ENCODE measurements around the gene ENTPD8.
"Not testable (repeated sequence)": the region's sequence is repeated elsewhere in the genome, so short reads cannot be mapped to it uniquely, and the experiment has no call there.

The ENTPD8 gene

DNA sequence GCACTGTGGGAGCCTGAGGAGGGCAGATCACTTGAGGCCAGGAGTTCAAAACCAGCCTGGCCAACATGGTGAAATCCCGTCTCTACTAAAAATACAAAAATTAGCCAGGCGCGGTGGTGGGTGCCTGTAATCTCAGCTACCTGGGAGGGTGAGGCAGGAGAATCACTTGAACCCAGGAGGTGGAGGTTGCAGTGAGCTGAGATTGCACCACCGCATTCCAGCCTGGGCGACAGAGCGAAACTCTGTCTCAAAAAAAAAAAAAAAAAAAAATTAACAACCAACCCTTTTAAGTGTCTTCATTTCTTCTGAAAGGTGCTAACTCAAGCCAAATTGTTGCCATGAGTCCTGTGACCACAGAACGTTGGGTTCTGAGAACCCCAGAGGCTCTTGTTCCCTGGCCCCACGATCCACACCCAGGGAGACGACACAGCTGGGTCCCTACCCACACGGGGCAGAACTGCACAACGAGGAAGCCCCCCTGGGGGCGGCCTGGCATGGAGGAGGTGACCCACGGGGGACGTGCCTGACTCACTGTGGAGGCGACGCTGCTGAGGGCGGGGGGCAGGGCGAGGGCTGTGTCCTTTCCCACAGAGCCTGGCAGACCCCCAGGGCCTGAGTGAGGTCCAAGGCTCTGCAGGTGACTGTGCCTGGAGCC, 30.8 kb downstream of the ENTPD8 start:
- DNase-seq = not testable (repeated sequence)

DNA sequence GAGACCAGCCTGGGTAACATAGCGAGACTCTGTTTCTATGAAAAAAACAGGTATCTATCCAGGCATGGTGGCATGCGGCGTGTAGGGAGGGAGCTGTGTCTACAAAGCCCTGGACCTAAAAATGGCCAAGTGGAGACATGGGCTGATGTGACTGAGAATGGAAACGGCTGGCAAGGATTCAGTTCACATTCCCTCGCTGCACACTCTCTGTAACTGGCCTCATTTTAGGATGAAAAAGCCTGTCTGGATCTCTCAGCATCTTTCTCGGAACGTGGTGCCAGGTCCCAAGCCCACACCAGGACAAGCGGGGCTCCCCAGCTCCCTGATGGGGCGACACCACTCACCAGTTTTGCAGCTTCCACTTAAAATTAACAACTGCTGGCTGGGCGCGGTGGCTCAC, 31.6 kb downstream of the ENTPD8 start:
- no peak for DNase-seq

DNA sequence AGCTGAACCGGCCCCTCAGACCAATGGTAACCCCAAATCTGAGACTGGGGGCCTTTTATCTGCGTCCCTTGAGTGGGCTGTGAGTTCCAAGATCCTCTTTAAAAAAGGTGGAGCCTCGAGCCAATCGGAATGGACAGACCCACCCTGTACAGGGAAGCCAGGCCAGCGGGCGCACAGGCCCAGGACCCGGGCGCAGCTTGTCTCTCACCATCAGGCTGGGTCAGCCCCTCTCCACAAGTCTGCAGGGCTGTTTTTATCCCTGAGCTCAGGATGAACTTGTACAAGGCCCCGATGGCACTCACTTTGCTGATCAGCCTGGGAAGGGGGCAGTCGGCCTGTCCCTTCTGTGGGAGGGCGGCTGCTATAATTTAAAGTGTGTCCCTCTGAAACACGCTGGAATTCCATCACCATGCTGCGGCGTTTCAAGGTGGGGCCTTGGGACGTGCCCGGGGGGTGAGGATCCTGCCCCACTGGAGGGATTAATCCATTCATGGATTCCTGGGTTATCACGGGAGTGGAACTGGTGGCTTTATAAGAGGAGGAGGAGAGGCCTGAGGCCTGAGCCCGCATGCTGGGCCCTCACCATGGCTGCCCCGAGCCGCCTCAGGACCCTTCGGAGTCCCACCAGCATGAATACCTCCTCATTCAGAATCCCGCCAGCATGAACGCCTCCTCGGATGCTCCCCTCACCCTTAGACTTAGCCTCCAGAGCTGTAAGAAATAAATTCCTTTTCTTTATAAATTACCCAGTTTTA, 32.3 kb downstream of the ENTPD8 start:
- DNase-seq = no peak

DNA sequence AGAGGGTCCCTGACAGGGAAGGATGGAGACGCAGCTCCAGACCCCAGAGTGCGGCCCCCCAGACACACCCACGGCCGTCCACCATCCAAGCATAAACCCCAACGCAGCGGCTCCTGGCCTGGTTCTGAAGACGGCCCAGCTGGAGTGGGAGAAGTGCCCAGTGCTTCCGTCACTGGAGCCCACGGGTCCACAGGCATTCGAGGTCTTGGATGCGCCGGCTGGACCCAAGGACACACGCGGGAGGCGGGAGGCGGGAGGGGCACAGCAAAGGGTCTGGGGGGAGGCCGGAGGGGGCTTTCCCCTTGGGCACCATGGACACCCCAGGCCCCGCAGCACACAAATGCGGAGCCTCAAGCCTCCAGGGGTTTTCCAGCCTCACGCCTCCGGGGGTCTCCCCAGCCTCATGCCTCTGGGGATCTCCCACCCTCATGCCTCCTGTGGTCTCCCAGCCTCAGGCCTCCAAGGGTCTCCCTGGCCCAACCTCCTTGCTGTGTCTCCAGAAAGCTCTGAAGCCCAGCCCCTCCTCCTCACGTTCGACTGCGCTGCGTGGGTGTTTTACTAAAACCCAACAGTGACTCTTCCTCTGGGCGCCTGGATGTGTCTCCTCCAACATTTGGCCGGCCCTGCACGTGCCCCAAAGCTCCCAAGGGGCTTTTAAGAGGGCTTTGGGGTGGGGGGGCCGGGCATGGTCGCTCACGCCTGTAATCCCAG, 33.4 kb downstream of the ENTPD8 start:
- DNase-seq = no peak

DNA sequence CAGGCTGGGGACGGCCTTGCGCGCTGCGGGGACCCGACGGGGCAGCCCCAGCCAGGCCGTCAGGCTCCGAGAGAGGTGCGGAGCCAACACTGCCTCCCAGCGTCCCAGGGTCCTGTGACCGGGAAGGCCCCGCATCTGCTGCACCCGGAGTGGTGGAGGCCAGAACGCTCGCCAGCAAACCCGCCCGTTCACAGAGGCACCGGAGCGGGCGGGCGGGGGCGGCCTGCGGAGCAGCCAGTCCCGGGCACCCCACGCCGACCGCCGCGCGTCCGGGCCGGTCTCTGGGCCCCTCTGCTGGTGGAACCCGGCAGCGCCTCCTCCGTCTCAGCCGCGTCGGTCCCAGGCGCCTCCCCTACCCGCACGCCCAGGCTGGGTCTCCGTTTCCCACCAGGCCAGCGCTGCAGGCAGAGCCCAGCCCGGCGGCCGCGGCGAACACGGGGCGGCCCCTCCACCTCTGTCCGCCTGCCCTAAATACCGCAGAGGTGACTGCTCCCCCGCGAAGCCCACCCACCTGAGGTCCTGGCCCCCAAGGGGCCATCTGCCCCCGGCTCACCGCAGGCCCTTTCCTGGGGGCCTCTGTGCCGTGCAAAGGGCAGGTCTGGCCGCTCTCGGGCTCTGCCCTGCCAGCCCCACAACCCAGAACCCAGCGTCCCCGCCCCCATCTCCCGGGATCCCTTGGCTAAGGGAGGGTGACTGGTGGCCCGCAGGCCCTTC, 34.1 kb downstream of the ENTPD8 start:
- DNase-seq = peak; percentile 75

DNA sequence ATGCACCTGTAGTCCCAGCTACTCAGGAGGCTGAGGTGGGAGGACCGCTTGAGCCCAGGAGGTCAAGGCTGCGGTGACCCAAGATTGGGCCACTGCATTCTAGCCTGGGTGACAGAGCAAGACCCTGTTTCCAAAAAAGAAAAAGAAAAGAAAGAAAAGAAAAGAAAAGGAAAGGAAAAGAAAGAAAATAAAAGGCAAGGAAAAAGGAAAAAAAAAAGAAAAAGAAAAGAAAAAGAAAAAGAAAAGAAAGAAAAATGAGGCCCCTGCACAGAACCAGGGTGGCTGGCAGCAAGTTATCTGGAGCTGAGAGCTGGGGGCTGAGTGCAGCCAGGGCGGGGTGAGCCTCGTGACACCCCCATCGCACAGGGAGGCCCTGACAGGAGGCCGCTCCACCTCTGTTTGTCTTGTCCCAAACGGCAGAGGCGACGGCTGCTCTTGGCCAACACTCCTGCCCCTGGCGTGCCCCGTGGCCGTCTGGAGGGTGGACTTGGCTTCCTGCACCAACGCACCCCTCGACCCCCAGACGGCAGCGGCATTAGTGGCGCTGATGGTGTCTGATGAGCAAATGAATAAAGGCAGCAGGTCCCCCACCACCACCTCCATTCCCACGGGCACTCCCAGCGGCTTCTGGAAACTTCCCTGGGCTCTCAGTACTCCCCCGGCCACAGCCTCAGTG, 34.9 kb downstream of the ENTPD8 start:
- DNase-seq = no peak

DNA sequence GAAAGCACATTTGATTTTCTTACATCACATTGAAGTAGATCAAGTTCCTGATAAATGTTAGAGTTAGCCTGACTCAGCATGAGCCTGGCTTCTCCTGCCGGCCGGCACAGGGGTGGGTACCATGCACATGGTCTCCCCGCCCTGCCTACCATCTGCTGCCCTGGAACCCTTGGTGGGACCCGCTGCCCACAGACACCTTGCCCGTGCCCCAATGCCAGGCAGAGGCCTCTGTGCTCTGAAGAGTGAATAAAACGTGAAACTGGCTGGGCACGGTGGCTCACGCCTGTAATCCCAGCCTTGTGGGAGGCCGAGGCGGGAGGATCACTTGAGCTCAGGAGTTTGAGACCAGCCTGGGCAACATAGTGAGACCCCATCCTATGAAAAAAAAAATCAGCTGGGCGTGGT, 35.5 kb downstream of the ENTPD8 start:
- DNase-seq = no peak

DNA sequence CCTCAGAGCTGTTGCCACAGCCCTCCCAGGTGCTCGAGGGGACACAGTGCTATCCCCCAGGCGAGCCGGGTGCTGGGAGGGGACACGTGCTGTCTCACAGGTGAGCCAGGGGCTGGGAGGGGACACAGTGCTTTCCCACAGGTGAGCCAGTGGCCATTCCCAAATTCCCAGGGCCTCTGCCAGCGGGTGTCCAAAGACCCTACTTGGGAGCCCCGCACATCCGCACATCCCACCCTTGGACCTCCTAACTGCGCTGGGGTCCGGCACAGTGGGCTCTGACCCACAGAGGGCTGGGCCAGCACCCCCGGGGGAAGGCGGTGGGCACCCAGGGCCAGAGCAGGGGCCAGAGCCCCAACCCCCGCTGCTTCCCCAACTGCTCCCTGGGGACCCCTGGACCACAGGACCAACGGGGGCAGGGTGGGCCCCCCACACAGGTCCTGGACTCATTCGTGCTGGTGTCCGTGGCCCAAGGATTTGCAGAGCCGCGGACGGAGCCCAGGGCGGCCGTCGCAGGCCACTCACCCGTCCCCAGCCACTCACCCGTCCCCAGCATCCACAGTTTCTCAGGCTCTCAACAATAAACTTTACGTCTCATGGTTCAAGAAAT, 36.1 kb downstream of the ENTPD8 start:
- no peak for DNase-seq

DNA sequence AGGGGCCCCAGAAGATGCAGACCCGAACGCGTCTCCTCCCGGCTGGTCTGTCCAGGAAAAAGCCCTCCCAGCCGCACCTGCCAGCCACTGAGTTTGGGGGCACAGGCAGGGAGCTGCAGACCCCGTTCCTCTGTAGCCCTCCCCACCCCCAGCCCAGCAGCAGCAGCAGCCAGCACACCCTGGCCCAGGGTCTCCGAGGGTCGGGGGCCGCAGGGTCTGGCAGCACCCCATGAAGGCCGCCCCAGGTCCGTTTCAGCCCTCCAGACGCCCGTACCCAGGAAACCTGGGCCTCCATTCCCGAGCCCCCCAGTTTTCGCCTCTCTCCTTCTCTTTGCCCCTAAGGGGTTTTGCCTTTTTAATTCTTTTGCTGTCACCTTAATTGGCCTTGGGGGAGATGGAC, 37.9 kb downstream of the ENTPD8 start:
- no peak for DNase-seq

DNA sequence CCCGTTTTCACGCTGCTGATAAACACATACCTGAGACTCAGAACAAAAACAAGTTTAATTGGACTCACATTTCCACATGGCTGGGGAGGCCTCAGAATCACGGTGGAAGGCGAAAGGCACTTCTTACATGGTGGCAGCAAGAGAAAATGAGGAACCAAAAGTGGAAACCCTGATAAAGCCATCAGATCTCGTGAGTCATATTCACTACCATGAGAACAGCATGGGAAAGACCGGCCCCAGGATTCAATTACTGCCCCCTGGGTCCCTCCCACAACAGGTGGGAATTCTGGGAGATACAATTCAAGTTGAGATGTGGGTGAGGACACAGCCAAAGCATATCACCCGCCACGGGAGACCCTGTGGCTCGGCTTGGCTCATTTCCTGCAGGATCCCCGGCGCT, 38.4 kb downstream of the ENTPD8 start:
- no peak for DNase-seq

DNA sequence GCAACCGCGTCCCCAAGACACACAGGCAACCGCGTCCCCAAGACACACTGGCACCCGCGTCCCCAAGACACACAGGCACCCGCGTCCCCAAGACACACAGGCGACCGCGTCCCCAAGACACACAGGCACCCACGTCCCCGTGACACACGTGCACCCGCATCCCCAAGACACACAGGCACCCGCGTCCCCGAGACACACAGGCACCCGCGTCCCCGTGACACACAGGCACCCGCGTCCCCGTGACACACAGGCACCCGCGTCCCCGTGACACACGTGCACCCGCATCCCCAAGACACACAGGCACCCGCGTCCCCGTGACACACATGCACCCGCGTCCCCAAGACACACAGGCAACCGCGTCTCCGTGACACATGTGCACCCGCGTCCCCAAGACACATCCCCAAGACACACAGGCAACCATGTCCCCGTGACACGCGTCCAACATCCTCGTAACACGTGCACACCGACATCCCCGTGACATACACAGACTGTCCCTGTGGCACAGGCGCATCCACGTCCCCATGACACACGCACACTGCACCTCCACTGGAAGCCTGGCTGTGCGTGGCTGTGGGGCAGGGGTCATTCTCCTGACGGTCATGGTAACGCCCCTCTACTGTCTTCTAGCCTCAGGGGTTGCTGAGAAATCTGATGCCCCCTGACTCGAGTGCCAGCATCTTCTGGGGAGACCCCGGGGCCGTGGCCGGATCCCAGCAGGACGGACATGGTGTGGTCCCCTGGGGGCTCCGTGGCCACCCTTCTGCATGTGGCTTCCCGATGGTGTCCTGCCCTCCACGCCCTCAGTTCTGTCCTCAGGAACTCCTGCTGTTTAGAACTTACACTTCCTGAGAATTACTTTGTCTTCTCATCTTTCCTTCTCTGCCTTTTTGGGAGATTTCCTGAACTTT, 42.3 kb downstream of the ENTPD8 start:
- DNase-seq = no peak

DNA sequence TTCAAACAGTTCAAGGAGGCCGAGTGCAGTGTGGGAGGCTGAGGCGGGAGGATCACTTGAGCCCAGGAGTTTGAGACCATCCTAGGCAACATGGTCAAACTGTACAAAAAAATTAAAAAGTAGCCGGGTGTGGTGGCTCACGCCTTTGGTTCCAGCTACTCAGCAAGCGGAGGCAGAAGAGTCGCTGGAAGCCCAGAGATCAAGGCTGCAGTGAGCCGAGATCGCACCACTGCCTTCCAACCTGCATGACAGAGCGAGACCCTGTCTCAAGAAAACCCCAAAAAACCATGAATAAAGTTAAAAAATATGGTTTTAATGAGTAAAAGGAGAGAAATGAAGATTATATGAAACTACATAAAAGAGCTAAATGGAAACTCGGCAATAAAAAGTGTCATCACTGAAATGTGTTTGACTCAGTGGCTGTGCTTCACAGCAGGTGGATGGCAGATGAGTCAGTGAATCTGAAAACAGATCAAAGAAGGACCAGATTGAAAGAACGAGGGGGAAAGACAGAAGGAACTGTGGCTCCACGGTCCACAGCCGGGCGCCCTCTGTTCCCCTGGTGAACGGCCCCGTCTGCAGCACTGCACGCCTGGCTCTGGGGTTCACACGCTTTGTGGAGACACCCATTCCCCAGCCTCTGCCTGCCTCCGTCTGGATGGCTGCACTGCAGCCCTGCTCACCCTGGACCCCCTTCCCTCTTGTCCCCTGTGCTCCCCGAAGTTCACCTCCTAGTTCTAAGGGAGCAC, 43.3 kb downstream of the ENTPD8 start:
- DNase-seq = no peak

DNA sequence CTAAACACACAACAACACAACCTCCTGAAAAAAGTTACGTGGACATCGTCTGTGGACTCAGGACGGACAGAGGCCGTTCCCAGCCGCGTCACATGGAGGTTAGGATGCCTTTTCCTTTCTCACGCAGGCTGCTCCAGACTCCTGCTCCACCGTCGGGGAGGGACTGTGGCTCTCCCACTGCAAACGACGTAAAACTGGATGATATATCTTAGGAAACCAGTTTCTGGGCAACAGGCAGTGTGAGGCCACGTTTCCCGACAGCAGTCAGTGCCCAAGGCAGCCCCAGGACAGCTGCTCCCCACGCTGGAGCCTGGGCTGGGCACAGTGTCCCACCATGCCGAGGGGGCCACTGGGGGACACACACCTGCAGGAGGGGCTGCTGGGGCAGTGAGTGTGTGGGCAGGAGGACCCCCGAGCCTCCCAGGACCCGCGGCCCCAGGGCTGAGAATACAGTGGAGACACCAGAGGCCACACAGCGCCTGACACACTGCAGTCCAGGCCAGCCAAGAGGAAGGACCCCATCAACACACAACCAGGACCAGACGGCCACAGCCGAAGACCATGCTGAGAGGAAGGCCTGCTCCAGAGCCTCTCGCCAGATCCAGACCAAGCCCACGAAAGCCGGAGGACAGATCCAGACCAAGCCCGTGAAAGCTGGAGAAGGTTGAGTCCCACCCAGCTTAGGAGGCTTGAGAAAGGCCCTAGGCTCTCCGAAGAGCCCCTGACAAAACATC, 44.4 kb downstream of the ENTPD8 start:
- DNase-seq = no peak

DNA sequence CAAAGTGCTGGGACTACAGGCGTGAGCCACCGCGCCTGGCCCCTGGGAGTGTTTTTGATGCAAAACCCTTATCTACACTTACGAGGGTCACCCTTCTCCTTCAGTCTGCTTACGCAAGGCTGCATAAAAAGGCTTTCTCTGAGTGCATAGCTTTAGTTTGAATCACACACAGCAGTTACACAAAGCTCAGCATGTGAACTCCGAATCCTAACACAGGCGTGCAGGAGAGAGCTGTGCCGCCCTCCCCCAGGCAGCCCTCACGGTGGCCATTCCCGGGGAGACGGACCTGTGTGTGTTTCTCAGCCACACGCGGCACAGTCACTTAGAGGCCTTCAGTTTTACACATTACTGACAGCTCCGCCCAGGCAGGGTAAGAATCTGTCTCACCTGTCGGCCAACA, 44.9 kb downstream of the ENTPD8 start:
- no peak for DNase-seq

DNA sequence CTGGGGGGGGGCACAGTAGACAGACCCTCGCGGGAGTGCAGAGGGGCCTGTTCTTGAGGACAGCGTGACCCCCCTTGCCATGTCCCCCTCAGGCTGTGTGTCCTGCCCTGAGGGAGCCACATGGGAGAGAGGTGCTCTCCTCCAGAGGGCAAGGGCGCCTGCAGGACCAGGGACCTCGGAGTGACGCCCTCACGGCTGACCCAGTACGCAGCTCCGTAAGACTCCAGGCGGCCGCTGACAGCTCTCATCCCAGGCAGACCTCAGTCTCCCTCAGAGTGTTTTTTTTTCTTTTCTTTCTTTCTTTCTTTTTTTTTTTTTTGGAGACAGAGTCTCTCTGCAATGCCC, 45.5 kb downstream of the ENTPD8 start:
- no peak for DNase-seq

DNA sequence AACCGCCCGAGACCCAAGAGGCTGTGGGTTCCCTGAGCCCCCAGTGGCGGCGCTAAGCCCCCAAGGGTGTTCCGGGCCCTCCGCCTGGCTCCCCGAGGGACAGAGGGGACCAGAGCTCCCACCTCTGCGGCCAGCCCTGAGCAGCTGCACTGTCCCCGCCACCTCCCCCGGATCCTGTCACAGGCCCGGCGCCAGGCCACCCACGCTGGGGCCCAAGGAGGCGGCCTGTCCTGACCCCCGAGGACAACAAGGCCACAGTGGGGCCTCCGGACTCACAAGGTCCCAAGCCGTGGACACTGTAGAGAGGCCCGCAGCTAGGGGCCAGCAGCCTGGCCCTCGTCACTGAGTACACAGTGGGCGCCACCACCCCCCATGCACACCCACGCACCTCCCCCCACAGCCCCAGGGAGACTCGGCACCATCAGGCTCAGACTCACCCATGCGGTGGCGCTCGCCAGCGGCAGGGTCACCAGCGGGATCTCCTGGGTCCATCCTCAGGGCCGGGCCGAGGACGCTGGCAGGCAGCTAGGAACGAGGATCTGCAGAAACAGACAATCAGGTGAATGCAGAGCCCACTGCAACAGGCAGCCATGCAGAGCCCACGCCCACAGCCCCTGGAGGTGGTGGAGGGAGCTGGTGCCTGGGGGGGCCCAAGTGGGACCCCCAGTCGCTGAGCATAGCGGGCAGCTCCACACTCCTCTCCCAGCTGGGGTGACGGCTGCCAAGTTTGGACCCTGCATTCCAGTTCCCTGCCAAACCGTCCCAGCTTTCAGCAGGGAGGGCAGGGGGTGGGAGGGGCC, 46.1 kb downstream of the ENTPD8 start:
- DNase-seq = no peak

DNA sequence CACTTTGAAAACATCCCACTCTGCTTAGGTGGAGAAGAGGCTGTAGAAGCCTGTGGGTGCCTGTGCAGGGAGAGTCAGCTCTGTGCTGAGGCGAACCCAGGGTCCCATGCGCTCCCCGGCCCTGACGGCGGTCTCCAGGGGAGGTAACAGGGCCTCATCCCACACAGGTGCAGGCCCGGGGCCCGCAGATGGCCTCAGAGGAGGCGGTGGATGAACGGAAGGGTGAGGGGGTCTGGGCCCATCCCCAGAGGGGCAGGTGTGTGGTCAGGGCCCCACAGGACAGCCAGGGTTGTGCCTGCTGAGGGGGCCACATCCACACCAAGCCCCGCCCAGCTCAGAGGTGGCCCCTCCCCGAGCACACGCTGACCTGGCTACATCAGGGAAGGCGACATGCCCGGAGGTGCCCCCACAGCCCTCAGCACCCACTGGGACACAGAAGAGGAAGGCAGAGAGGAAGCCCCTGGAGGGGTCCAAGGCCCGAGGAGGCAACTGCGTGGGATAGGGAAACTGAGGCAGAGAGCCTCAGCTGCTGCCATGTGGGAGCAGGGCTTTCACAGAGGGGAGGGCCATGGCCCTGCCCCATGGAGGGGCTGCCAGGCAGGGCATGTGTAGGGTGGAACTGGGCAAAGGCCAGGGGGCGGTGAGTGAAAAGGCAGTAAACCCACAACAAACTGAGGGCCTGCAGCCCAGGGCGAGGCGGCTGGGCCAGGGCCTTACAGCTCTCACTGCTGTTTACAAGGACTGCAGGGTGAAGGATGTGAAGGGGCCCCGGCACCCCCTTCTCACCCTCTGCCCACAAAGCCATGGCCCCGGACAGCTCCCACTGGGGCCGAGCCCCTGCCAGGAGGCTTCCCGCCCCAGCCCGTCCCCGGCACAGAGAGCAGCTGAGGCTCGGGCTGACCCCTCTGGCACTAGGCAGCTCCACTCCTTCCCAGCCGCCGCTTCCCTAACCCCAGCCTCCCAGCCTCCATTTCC, 47.7 kb downstream of the ENTPD8 start:
- no peak for DNase-seq

All from CD4-positive, alpha-beta T cell treated with Interleukin-17A for 4 hours (primary cell).